BE2C (cell line): ENCODE results near the gene KIF26A.

Source experiments
- DNase-seq: peaks from one replicate; pipeline ENCODE4 v3.0.0-alpha.2; 2020
- H3K27me3 ChIP-seq: fragments of 250-450 bp; sonication (Bioruptor Pico); 2 replicates; pipeline ENCODE4 v1.5.1; 2020; ENCODE audit warnings: mild to moderate bottlenecking
- H3K36me3 ChIP-seq: fragments of 250-450 bp; sonication (Bioruptor Pico); 2 replicates; pipeline ENCODE4 v1.5.1; 2020; ENCODE audit warnings: mild to moderate bottlenecking
- H3K4me1 ChIP-seq: fragments of 250-450 bp; sonication (Bioruptor Pico); 2 replicates; pipeline ENCODE4 v1.5.1; 2020
- H3K4me3 ChIP-seq: 2 replicates; pipeline ENCODE4 v1.5.1; 2011; ENCODE audit warnings: low read depth, low read length
- H3K9me3 ChIP-seq: fragments of 250-450 bp; sonication (Bioruptor Pico); 2 replicates; pipeline ENCODE4 v1.5.1; 2020
- TF ChIP-seq, protein P1 (sequence below): IDR thresholded peaks from 2 replicates; pipeline ENCODE4 v1.5.1; 2012; ENCODE audit warnings: mild to moderate bottlenecking, low read depth, low read length

Gene KIF26A

DNA sequence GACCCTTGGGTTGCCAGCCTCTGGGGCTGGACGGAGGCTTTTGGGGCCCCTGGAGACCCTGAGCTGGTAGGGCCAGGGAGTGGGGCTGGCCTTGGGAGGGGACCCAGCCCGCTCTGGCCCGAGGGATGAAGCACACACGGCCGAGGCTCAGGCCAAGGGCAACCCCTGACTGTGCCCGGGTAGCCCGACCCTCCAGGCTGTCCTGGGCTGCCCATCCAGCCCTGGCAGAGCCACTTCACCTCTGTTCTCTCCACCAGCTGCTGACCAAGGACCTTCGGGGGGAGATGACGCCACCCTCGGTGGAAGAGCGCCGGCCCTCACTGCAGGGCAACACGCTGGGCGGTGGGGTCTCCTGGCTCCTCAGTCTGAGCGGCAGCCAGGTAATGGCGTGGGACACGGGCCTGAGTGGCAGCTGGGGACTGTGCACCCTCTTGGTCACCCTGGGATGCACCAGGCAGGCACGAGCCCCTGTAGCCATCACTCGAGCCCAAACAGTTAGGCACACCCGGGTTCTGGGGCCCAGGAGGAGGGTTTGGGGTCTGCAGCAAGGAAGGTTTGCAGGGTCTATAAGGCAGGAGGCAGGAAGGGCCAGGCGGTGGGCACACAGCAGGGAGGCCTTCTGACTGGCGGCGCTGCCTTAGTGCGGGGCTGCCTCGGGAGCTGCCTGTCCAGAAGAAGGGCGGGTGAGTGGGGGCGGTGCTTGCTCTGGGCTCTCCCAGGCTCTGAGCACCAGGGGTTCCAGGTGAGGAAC, 33.1 kb upstream of the KIF26A start:
- no peaks in the 10 kb centered on the region for H3K27me3 ChIP-seq
- no peak for DNase-seq
- H3K4me3 ChIP-seq = no peak overlapping the region
- TF ChIP-seq, protein P1, sequence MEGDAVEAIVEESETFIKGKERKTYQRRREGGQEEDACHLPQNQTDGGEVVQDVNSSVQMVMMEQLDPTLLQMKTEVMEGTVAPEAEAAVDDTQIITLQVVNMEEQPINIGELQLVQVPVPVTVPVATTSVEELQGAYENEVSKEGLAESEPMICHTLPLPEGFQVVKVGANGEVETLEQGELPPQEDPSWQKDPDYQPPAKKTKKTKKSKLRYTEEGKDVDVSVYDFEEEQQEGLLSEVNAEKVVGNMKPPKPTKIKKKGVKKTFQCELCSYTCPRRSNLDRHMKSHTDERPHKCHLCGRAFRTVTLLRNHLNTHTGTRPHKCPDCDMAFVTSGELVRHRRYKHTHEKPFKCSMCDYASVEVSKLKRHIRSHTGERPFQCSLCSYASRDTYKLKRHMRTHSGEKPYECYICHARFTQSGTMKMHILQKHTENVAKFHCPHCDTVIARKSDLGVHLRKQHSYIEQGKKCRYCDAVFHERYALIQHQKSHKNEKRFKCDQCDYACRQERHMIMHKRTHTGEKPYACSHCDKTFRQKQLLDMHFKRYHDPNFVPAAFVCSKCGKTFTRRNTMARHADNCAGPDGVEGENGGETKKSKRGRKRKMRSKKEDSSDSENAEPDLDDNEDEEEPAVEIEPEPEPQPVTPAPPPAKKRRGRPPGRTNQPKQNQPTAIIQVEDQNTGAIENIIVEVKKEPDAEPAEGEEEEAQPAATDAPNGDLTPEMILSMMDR = no peak
- no peaks in the 10 kb centered on the region for H3K36me3 ChIP-seq
- H3K9me3 ChIP-seq = no peaks in the 10 kb centered on the region
- no peaks in the 10 kb centered on the region; the same call in 1 of the 2 replicates for H3K4me1 ChIP-seq

DNA sequence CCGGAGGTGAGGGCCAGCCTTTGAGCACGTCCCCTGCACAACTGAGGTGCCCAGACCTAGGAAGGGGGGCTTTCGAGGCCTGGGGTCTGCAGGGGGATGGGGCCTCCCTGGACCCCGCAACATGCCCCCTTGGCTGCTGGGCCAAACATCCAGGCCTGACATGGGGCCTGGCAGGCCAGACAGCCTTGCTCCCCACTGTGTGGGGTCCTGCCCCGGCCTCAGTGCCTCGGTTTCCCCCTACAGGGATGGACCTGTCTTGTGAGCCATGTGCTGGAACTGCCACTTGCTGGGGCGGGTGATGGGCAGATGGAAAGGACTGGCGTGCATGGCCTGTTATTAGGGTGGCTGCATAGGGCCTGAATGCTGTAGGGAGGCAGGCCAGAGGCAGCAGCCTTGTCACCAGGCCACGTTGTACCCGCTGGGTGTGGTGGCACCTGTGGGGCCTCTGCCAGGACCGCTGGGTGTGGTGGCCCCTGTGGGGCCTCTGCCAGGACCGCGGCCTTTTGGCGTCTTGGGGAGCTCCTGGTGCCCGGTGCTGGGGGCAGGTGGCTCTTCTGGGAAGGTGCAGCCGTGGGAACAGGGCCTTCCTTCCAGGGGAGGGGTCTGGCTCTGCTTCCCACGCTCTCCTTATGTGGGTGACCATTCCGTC, 32.4 kb upstream of the KIF26A start:
- no peak overlapping the region for H3K4me3 ChIP-seq
- no peaks in the 10 kb centered on the region for H3K27me3 ChIP-seq
- no peaks in the 10 kb centered on the region; the same call in 1 of the 2 replicates for H3K4me1 ChIP-seq
- DNase-seq = no peak
- H3K36me3 ChIP-seq = no peaks in the 10 kb centered on the region
- H3K9me3 ChIP-seq = no peaks in the 10 kb centered on the region
- TF ChIP-seq, protein P1 = no peak

DNA sequence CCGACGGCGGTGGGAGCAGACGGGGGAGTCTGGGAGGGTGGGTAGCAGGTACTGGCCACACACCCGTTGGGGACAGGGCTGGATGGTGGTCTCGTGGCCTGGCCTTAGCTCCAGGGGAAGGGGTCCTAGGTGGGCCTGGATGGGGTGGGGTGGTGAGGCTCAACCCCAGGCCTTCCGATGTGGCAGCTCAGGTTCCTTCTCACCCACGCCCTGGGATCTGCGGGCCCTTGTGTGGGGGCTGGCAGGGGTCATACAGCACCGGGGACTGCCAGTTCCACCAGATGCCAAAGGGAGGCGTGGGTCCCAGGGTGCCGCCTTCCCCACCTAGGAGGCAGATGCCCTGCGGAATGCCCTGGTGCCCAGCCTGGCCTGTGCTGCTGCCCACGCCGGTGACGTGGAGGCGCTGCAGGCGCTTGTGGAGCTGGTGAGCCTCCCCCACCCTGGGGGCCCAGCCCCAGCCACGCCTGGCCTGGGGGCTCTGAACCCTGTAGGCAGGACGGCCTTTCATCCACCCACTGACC, 31.9 kb upstream of the KIF26A start:
- Histone ChIP-seq H3K36me3 (no peaks in the 10 kb centered on the region), H3K4me3 (no peak overlapping the region), H3K27me3 (no peaks in the 10 kb centered on the region), H3K9me3 (no peaks in the 10 kb centered on the region), H3K4me1 (no peaks in the 10 kb centered on the region; the same call in 1 of the 2 replicates)
- TF ChIP-seq, protein P1 = no peak
- no peak for DNase-seq

- Histone ChIP-seq H3K9me3 (no peaks in the 10 kb centered on the region), H3K4me1 (no peaks in the 10 kb centered on the region; the same call in 1 of the 2 replicates), H3K4me3 (no peak overlapping the region), H3K36me3 (no peaks in the 10 kb centered on the region), H3K27me3 (no peaks in the 10 kb centered on the region)
- TF ChIP-seq, protein P1 = no peak
- no peak for DNase-seq
Observed at GRCh38 chr14:104107101-104107581, 31.2 kb upstream of the KIF26A start.

DNA sequence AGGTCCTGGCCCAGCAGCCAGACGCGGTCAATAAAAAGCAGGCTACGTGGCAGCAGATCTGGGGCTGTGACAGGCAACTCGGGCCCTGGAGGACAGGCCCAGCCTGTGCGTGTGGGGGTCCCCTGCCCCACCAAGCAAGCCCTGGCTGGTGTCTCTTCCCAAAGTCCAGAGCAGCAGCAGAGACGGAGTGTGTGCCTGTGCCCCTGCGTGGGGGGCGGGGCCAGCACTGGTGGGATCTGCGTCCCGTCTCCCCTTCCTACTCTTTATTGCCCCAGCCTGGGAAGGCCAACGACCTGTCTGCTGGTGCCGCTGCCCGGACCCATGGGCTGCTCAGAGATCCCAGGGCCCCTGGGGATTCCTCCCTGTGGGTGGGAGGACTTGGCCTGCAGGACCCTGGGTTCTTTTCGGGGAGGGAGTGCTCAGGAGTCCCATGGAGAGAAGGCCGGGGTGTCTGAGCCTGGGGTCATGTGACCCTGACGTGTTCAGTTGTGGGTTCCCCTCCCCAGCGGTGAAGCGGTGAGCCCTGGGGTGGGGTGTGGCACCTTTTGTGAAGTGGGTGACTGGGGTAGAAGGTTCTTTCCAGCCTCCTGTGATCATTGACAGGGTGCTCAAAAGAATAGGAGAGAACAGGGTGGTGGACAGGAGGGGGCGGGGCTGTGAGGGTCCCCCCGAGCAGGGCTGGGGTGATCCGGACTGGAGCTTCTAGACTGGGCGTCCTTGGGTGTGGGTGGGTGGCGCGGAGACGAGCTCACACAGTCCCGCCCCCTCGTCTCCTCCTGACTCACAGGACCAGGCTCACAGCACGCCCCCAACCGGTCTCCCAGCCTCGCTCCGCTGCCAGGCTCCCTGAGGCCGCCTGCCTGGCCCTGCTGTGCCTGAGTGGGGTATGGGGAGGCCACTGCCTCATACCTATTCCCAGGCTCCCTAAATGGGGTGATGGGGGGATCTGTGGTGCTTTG, 30.5 kb upstream of the KIF26A start:
- TF ChIP-seq, protein P1 = no peak
- peak; percentile 40 for DNase-seq
- no peaks in the 10 kb centered on the region for H3K9me3 ChIP-seq
- H3K4me1 ChIP-seq = no peaks in the 10 kb centered on the region; the same call in 1 of the 2 replicates
- H3K4me3 ChIP-seq = no peak overlapping the region
- H3K27me3 ChIP-seq = no peaks in the 10 kb centered on the region
- H3K36me3 ChIP-seq = no peaks in the 10 kb centered on the region
